HepG2 (cell line): ENCODE results near the gene ODC1. TPM values are rescaled to one million over a fixed set of nuclear protein-coding genes. Genes with fewer than 3 reads are reported as not detected.

Experiments
- ATAC-seq: fragments of 200-7000 bp; cut with Tn5 transposase; 3 replicates; pipeline ENCODE4 v1.9.1; 2020; ENCODE audit warnings: mild to moderate bottlenecking, moderate library complexity
- BruUV-seq: library from RNA; stranded (reverse); fragments of 400-500 nt; replicated peaks from 2 replicates; lab custom pipeline; 2021; lab: Mats Ljungman, UMichigan
- CTCF ChIA-PET: fragments of 300-600 bp; formaldehyde crosslinking; extraction: SDS; loops from one replicate; lab custom pipeline; 2021; ENCODE audit warnings: low total read pairs, inconsistent platforms, low intra/inter-chr PET ratio; lab: Yijun Ruan, JAX
- POLR2A ChIA-PET: fragments of 350-600 bp; sonication (Branson Sonifier 250); formaldehyde crosslinking; loops from one replicate; lab custom pipeline; 2020; ENCODE audit warnings: antibody characterized with exemption, inconsistent platforms; lab: Yijun Ruan, JAX
- DNase-seq: peaks from one replicate; pipeline ENCODE4 v3.0.0-alpha.2; 2015; ENCODE audit warnings: low spot score
- FAIRE-seq: peaks from 3 replicates; lab custom pipeline; 2011; peaks lifted over from hg19 to GRCh38; lab: Jason Lieb, UNC
- H2AFZ ChIP-seq: one replicate; pipeline ENCODE4 v1.6.1; 2011; ENCODE audit warnings: low read length, inconsistent platforms
- H3K27ac ChIP-seq: fragments of 300-600 bp; 3 replicates; pipeline ENCODE4 v1.8.0; 2011; ENCODE audit warnings: mixed run types, mild to moderate bottlenecking, mixed read lengths, low read length, inconsistent platforms; ENCODE audit not compliant: insufficient read depth; ENCODE audit errors: extremely low read length
- H3K27me3 ChIP-seq, 2 experiments: fragments of 200-600 bp in 1 of 2; 2 replicates in 1 of 2; 3 replicates in 1 of 2; pipeline versions ENCODE4 v1.6.0 to v1.8.0; 2011; ENCODE audit warnings: low read length in 2 of 2, mild to moderate bottlenecking in 2 of 2, moderate library complexity in 2 of 2, inconsistent platforms in 1 of 2; ENCODE audit not compliant: insufficient read depth in 2 of 2, control insufficient read depth in 1 of 2
- H3K36me3 ChIP-seq, 2 experiments: fragments of 200-600 bp in 1 of 2; replicated peaks in 1 of 2; 2 replicates in 1 of 2; 3 replicates in 1 of 2; pipeline versions ENCODE4 v1.5.1 to v1.8.0; 2011; ENCODE audit warnings: low read length in 2 of 2, inconsistent platforms in 1 of 2; ENCODE audit not compliant: insufficient read depth in 2 of 2, control insufficient read depth in 1 of 2
- H3K4me1 ChIP-seq: 2 replicates; pipeline ENCODE4 v1.5.1; 2012; ENCODE audit warnings: low read length, inconsistent platforms; ENCODE audit not compliant: insufficient read depth
- H3K4me2 ChIP-seq: 2 replicates; pipeline ENCODE4 v1.6.0; 2011; ENCODE audit warnings: low read depth, low read length, inconsistent platforms
- H3K4me3 ChIP-seq, 3 experiments: fragments of 200-600 bp in 1 of 3; sonication (generic), shearing (Covaris generic) in 1 of 3; replicated peaks in 1 of 3; 2 replicates each; pipeline ENCODE4 v1.5.1; 2011 to 2016; ENCODE audit warnings: low read length in 3 of 3, inconsistent platforms in 2 of 3, low read depth in 2 of 3, mild to moderate bottlenecking in 2 of 3, control low read depth in 1 of 3, mixed read lengths in 1 of 3; ENCODE audit not compliant: insufficient read depth in 1 of 3
- H3K79me2 ChIP-seq: one replicate; pipeline ENCODE4 v1.6.1; 2011; ENCODE audit warnings: low read length, inconsistent platforms; ENCODE audit not compliant: insufficient read depth
- H3K9ac ChIP-seq: 2 replicates; pipeline ENCODE4 v1.6.0; 2011; ENCODE audit warnings: mild to moderate bottlenecking, low read depth, low read length, inconsistent platforms; ENCODE audit not compliant: insufficient read depth
- H3K9me3 ChIP-seq: 2 replicates; pipeline ENCODE4 v1.5.1; 2012; ENCODE audit warnings: mild to moderate bottlenecking, low read length
- H4K20me1 ChIP-seq: 2 replicates; pipeline ENCODE4 v1.6.0; 2011; ENCODE audit warnings: inconsistent platforms, mild to moderate bottlenecking, low read length, moderate library complexity; ENCODE audit not compliant: insufficient read depth
- BHLHE40 ChIP-seq: IDR thresholded peaks from 2 replicates; pipeline ENCODE4 v1.6.1; 2011; ENCODE audit warnings: low read length, improper control_type of control experiment
- HMGA1 ChIP-seq: sonication (generic); formaldehyde crosslinking; conservative IDR thresholded peaks from 2 replicates; pipeline ENCODE4 v1.4.0; 2020; ENCODE audit warnings: missing genetic modification reagents
- POLR2A ChIP-seq, 2 experiments: IDR thresholded peaks; 2 replicates each; pipeline ENCODE4 v1.6.1; 2011; ENCODE audit warnings: low read depth in 2 of 2, low read length in 2 of 2, mild to moderate bottlenecking in 1 of 2, moderate library complexity in 1 of 2; ENCODE audit not compliant: insufficient read depth in 1 of 2
- SP1 ChIP-seq, 2 experiments: fragments of 450-650 bp in 1 of 2; sonication (generic) in 1 of 2; formaldehyde crosslinking in 1 of 2; IDR thresholded peaks; 2 replicates each; pipeline versions ENCODE4 v1.4.0 to v1.6.1; 2016 to 2020; ENCODE audit warnings: missing genetic modification reagents in 1 of 2
- ZNF12 ChIP-seq: sonication (generic); formaldehyde crosslinking; IDR thresholded peaks from 2 replicates; pipeline ENCODE4 v1.5.0; 2020; ENCODE audit warnings: missing genetic modification reagents
- WGBS: methylation state at CpG from one replicate; pipeline ENCODE4 v1.1.6; 2017; ENCODE audit warnings: low lambda C conversion rate; 5-methylcytosine and 5-hydroxymethylcytosine counted together
- in situ Hi-C: cut with HindIII; loops from 2 replicates; pipeline ENCODE4 v1.10.0; 2017; ENCODE audit warnings: low pct_unique_long_range_greater_than_20kb; ENCODE audit not compliant: extremely low pct_ligation_motif_present
- intact Hi-C: fragments of 100-400 bp; cut with micrococcal nuclease; formaldehyde crosslinking; loops from one replicate; pipeline ENCODE4 v1.10.0; 2022; ENCODE audit not compliant: unreplicated experiment
- polyA plus RNA-seq, 8 experiments: library from polyadenylated mRNA; depleted of rRNA in 3 of 8; stranded (reverse) in 7 of 8; unstranded in 1 of 8; fragments of >200 nt; fragmentation: Illumina TruSeq in 4 of 8; extraction: Trizol in 4 of 8; gene quantifications; 2 replicates each; pipeline versions ENCODE4 v1.2.1 to v1.2.3, GENCODE V29; 2011 to 2016; ENCODE audit warnings: low read depth in 4 of 8, missing spikeins in 1 of 8, mixed read lengths in 1 of 8; ENCODE audit not compliant: insufficient read depth in 1 of 8
- total RNA-seq, 5 experiments: library from RNA; depleted of rRNA; stranded (reverse); fragments of >200 nt; fragmentation: Illumina TruSeq; extraction: Trizol; gene quantifications; 2 replicates each; pipeline ENCODE4 v1.2.3, GENCODE V29; 2016; ENCODE audit warnings: low read depth in 1 of 5
- TF ChIP-seq, protein P1 (sequence below): sonication (generic); formaldehyde crosslinking; IDR thresholded peaks from 2 replicates; pipeline ENCODE4 v1.4.0; 2020; ENCODE audit warnings: mild to moderate bottlenecking, missing genetic modification reagents
- TF ChIP-seq, protein P2 (sequence below): sonication (generic); formaldehyde crosslinking; IDR thresholded peaks from 2 replicates; pipeline ENCODE4 v1.5.1; 2020; ENCODE audit warnings: missing genetic modification reagents, mild to moderate bottlenecking, borderline replicate concordance
- TF ChIP-seq, protein P3 (sequence below): sonication (generic); formaldehyde crosslinking; IDR thresholded peaks from 2 replicates; pipeline ENCODE4 v1.5.0; 2020; ENCODE audit warnings: mild to moderate bottlenecking, missing genetic modification reagents

ODC1 gene
- total and polyA plus RNA-seq, 2 of the 13 experiments (the other 11 are each of a cell fraction or from before 2014, with no cell fraction given) = 142 to 371 TPM

DNA sequence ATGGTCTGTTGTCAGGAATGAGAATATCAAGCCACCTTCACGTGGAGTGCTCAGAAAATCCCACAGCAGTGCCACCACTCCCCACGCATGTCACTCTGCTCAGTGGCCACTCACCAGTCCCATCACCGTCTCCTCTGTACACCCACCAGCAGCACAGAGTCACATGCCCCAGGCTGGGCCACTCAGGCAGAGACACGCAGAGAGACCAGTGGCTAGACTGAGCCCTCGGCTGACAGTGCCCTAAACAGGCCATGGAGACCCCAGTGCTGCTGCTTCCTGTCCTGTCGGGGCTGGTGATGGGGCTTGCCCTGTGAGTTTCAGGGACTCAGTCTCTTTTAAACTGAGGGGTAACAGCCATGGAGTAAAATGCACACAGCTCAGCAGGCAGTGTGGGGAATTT, 25.9 kb downstream of the ODC1 start:
- no peak for ATAC-seq
- WGBS = 85% methylated on average over 6 of the region's 6 CpGs
- ChIA-PET POLR2A (no interaction called here), CTCF (no interaction called here)
- Histone ChIP-seq H3K27me3 (no peaks in the 10 kb centered on the region), H4K20me1 (no peaks in the 10 kb centered on the region), H3K9me3 (no peaks in the 10 kb centered on the region), H3K36me3 (peaks cover 17 to 36% of the 10 kb centered on the region in 2 experiments; a peak in 4 of 5 replicates), H3K9ac (no peak overlapping the region), H3K4me2 (no peak overlapping the region), H3K4me1 (no peaks in the 10 kb centered on the region), H2AFZ (no peak overlapping the region), H3K27ac (no peak overlapping the region), H3K79me2 (no peaks in the 10 kb centered on the region), H3K4me3 (no peak overlapping the region)
- DNase-seq = no peak
- FAIRE-seq = no peak
- intact Hi-C loops (no loop called here), in situ Hi-C loops (no loop called here)
- TF ChIP-seq ZNF12 (CRISPR knock-in tag) = no peak
- TF ChIP-seq, protein P1, sequence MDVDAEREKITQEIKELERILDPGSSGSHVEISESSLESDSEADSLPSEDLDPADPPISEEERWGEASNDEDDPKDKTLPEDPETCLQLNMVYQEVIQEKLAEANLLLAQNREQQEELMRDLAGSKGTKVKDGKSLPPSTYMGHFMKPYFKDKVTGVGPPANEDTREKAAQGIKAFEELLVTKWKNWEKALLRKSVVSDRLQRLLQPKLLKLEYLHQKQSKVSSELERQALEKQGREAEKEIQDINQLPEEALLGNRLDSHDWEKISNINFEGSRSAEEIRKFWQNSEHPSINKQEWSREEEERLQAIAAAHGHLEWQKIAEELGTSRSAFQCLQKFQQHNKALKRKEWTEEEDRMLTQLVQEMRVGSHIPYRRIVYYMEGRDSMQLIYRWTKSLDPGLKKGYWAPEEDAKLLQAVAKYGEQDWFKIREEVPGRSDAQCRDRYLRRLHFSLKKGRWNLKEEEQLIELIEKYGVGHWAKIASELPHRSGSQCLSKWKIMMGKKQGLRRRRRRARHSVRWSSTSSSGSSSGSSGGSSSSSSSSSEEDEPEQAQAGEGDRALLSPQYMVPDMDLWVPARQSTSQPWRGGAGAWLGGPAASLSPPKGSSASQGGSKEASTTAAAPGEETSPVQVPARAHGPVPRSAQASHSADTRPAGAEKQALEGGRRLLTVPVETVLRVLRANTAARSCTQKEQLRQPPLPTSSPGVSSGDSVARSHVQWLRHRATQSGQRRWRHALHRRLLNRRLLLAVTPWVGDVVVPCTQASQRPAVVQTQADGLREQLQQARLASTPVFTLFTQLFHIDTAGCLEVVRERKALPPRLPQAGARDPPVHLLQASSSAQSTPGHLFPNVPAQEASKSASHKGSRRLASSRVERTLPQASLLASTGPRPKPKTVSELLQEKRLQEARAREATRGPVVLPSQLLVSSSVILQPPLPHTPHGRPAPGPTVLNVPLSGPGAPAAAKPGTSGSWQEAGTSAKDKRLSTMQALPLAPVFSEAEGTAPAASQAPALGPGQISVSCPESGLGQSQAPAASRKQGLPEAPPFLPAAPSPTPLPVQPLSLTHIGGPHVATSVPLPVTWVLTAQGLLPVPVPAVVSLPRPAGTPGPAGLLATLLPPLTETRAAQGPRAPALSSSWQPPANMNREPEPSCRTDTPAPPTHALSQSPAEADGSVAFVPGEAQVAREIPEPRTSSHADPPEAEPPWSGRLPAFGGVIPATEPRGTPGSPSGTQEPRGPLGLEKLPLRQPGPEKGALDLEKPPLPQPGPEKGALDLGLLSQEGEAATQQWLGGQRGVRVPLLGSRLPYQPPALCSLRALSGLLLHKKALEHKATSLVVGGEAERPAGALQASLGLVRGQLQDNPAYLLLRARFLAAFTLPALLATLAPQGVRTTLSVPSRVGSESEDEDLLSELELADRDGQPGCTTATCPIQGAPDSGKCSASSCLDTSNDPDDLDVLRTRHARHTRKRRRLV = no peak
- TF ChIP-seq, protein P2, sequence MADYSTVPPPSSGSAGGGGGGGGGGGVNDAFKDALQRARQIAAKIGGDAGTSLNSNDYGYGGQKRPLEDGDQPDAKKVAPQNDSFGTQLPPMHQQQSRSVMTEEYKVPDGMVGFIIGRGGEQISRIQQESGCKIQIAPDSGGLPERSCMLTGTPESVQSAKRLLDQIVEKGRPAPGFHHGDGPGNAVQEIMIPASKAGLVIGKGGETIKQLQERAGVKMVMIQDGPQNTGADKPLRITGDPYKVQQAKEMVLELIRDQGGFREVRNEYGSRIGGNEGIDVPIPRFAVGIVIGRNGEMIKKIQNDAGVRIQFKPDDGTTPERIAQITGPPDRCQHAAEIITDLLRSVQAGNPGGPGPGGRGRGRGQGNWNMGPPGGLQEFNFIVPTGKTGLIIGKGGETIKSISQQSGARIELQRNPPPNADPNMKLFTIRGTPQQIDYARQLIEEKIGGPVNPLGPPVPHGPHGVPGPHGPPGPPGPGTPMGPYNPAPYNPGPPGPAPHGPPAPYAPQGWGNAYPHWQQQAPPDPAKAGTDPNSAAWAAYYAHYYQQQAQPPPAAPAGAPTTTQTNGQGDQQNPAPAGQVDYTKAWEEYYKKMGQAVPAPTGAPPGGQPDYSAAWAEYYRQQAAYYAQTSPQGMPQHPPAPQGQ = no peak
- TF ChIP-seq BHLHE40 = no peak
- TF ChIP-seq, protein P3, sequence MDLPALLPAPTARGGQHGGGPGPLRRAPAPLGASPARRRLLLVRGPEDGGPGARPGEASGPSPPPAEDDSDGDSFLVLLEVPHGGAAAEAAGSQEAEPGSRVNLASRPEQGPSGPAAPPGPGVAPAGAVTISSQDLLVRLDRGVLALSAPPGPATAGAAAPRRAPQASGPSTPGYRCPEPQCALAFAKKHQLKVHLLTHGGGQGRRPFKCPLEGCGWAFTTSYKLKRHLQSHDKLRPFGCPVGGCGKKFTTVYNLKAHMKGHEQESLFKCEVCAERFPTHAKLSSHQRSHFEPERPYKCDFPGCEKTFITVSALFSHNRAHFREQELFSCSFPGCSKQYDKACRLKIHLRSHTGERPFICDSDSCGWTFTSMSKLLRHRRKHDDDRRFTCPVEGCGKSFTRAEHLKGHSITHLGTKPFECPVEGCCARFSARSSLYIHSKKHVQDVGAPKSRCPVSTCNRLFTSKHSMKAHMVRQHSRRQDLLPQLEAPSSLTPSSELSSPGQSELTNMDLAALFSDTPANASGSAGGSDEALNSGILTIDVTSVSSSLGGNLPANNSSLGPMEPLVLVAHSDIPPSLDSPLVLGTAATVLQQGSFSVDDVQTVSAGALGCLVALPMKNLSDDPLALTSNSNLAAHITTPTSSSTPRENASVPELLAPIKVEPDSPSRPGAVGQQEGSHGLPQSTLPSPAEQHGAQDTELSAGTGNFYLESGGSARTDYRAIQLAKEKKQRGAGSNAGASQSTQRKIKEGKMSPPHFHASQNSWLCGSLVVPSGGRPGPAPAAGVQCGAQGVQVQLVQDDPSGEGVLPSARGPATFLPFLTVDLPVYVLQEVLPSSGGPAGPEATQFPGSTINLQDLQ (CRISPR knock-in tag) = no peak
- no peak for TF ChIP-seq SP1 (IDR thresholded peaks at IDR 0.05)
- TF ChIP-seq SP1 (CRISPR knock-in tag; IDR thresholded peaks at IDR 0.05) = no peak
- no peak for TF ChIP-seq POLR2A (IDR thresholded peaks at IDR 0.05; ENCODE audit: insufficient read depth in 1 of 2, low read depth in 2 of 2, low read length in 2 of 2)
- TF ChIP-seq HMGA1 (CRISPR knock-in tag) = no peak
- BruUV-seq = no TSS peak
